PC-3 (cell line): Measurements from ENCODE around the gene GAA.

Experiments used
- EZH2phosphoT487 ChIP-seq: fragments of 300-600 bp; sonication (generic); IDR thresholded peaks from 2 replicates; pipeline ENCODE4 v1.6.1; 2018; ENCODE audit warnings: mild to moderate bottlenecking, antibody characterized with exemption, low read length, borderline replicate concordance
- TF ChIP-seq, protein P1 (sequence below): fragments of 300-600 bp; sonication (generic); conservative IDR thresholded peaks from 2 replicates; pipeline ENCODE4 v1.5.1; 2017; ENCODE audit warnings: antibody characterized with exemption, low read depth, mild to moderate bottlenecking, low read length

GRCh38 chr17:80086616-80087015 lies 14.8 kb upstream of the GAA start:
- TF ChIP-seq, protein P1, sequence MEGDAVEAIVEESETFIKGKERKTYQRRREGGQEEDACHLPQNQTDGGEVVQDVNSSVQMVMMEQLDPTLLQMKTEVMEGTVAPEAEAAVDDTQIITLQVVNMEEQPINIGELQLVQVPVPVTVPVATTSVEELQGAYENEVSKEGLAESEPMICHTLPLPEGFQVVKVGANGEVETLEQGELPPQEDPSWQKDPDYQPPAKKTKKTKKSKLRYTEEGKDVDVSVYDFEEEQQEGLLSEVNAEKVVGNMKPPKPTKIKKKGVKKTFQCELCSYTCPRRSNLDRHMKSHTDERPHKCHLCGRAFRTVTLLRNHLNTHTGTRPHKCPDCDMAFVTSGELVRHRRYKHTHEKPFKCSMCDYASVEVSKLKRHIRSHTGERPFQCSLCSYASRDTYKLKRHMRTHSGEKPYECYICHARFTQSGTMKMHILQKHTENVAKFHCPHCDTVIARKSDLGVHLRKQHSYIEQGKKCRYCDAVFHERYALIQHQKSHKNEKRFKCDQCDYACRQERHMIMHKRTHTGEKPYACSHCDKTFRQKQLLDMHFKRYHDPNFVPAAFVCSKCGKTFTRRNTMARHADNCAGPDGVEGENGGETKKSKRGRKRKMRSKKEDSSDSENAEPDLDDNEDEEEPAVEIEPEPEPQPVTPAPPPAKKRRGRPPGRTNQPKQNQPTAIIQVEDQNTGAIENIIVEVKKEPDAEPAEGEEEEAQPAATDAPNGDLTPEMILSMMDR, result no peak
- no peak for TF ChIP-seq EZH2phosphoT487
